ENCODE measurements around the gene ZNF792.
"Not testable (repeated sequence)": the region's sequence is repeated elsewhere in the genome, so short reads cannot be mapped to it uniquely, and the experiment has no call there.

ZNF792 gene

GRCh38 chr19:34979819-34980640 lies 16.0 kb upstream of the ZNF792 start:
- no peak for DNase-seq (ENCODE audit: low read depth)
- no peak for TF ChIP-seq CTCF (IDR thresholded peaks at IDR 0.05; ENCODE audit: insufficient read depth, low read depth, low read length, missing control alignments)
- H3K4me3 ChIP-seq (ENCODE audit: low read depth, low read length): no peak overlapping the region

- H3K4me3 ChIP-seq (ENCODE audit: low read depth, low read length): no peak overlapping the region
- no peak for TF ChIP-seq CTCF (IDR thresholded peaks at IDR 0.05; ENCODE audit: insufficient read depth, low read depth, low read length, missing control alignments)
- no peak for DNase-seq (ENCODE audit: low read depth)
Measured at GRCh38 chr19:34976611-34977010, 12.6 kb upstream of the ZNF792 start.

- no peak for TF ChIP-seq CTCF (IDR thresholded peaks at IDR 0.05; ENCODE audit: insufficient read depth, low read depth, low read length, missing control alignments)
- H3K4me3 ChIP-seq (ENCODE audit: low read depth, low read length): no peak overlapping the region
- no peak for DNase-seq (ENCODE audit: low read depth)
Measured at GRCh38 chr19:34975056-34975455, 11.0 kb upstream of the ZNF792 start.

GRCh38 chr19:34974646-34975045 lies 10.6 kb upstream of the ZNF792 start:
- DNase-seq (ENCODE audit: low read depth): no peak
- no peak for TF ChIP-seq CTCF (IDR thresholded peaks at IDR 0.05; ENCODE audit: insufficient read depth, low read depth, low read length, missing control alignments)
- no peak overlapping the region for H3K4me3 ChIP-seq (ENCODE audit: low read depth, low read length)

- no peak for TF ChIP-seq CTCF (IDR thresholded peaks at IDR 0.05; ENCODE audit: insufficient read depth, low read depth, low read length, missing control alignments)
- no peak for DNase-seq (ENCODE audit: low read depth)
- no peak overlapping the region for H3K4me3 ChIP-seq (ENCODE audit: low read depth, low read length)
Measured at GRCh38 chr19:34972163-34972705, 8.2 kb upstream of the ZNF792 start.

GRCh38 chr19:34970185-34970780 lies 6.3 kb upstream of the ZNF792 start:
- not testable (repeated sequence) for DNase-seq (ENCODE audit: low read depth); H3K4me3 ChIP-seq (ENCODE audit: low read depth, low read length)

- TF ChIP-seq CTCF (IDR thresholded peaks at IDR 0.05; ENCODE audit: insufficient read depth, low read depth, low read length, missing control alignments): no peak
Measured at GRCh38 chr19:34969721-34970120, 5.7 kb upstream of the ZNF792 start.

More at GRCh38 chr19:34969721-34970120, 5.7 kb upstream of the ZNF792 start:
- no peak for DNase-seq (ENCODE audit: low read depth)
- H3K4me3 ChIP-seq (ENCODE audit: low read depth, low read length): no peak overlapping the region
